ENCODE data around the gene KIR3DL2.

DNA sequence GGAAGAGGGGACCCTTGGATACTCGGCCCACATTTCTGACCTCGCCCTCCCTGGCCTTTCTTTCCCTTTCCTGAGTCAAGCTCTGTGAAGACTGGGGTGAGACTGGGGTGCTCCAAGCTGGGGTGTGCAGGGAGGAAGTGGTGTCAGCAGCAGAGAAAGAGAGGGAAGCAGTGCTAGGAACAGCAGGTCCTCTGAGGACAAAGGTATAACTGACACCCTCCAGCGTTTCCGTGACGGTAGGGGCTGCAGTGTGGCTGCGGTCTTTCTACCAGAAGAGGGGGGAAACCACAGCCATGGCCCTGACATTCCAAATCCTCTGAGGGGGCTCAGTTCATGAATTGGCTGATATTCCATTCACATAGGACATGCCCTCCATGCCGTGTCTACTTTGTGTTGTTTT is 1.1 kb downstream of the KIR3DL2 start:
- TF ChIP-seq, protein P1, sequence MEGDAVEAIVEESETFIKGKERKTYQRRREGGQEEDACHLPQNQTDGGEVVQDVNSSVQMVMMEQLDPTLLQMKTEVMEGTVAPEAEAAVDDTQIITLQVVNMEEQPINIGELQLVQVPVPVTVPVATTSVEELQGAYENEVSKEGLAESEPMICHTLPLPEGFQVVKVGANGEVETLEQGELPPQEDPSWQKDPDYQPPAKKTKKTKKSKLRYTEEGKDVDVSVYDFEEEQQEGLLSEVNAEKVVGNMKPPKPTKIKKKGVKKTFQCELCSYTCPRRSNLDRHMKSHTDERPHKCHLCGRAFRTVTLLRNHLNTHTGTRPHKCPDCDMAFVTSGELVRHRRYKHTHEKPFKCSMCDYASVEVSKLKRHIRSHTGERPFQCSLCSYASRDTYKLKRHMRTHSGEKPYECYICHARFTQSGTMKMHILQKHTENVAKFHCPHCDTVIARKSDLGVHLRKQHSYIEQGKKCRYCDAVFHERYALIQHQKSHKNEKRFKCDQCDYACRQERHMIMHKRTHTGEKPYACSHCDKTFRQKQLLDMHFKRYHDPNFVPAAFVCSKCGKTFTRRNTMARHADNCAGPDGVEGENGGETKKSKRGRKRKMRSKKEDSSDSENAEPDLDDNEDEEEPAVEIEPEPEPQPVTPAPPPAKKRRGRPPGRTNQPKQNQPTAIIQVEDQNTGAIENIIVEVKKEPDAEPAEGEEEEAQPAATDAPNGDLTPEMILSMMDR (IDR thresholded peaks at IDR 0.05), result no peak
- TF ChIP-seq EP300 (IDR thresholded peaks at IDR 0.05) (no peak), POLR2AphosphoS5 (IDR thresholded peaks at IDR 0.05) (no peak), POLR2A (IDR thresholded peaks at IDR 0.05) (no peak)

Measured in sigmoid colon (tissue), 4 donors.